Uterus (tissue), 2 donors: Measurements from ENCODE around the gene FBRS.
"Not testable (repeated sequence)": the region's sequence is repeated elsewhere in the genome, so short reads cannot be mapped to it uniquely, and the experiment has no call there.

Experiments
- POLR2A ChIP-seq, 2 donors: fragments of 450-650 bp; IDR thresholded peaks; one replicate each; pipeline ENCODE4 v1.6.1; 2016; ENCODE audit warnings: antibody characterized with exemption in 2 of 2, mild to moderate bottlenecking in 1 of 2, moderate library complexity in 1 of 2
- TF ChIP-seq, protein P1 (sequence below), 4 experiments: fragments of 200-600 bp in 2 of 4; fragments of 450-650 bp in 2 of 4; sonication (generic) in 2 of 4; IDR thresholded peaks; one replicate each; pipeline ENCODE4 v1.5.1; 2016 to 2019; ENCODE audit warnings: antibody characterized with exemption in 4 of 4, mild to moderate bottlenecking in 2 of 4, moderate library complexity in 1 of 4

GRCh38 chr16:30696646-30697045 is 38.4 kb downstream of the FBRS start:
- not testable (repeated sequence) for TF ChIP-seq POLR2A (IDR thresholded peaks at IDR 0.05)
- TF ChIP-seq, protein P1, sequence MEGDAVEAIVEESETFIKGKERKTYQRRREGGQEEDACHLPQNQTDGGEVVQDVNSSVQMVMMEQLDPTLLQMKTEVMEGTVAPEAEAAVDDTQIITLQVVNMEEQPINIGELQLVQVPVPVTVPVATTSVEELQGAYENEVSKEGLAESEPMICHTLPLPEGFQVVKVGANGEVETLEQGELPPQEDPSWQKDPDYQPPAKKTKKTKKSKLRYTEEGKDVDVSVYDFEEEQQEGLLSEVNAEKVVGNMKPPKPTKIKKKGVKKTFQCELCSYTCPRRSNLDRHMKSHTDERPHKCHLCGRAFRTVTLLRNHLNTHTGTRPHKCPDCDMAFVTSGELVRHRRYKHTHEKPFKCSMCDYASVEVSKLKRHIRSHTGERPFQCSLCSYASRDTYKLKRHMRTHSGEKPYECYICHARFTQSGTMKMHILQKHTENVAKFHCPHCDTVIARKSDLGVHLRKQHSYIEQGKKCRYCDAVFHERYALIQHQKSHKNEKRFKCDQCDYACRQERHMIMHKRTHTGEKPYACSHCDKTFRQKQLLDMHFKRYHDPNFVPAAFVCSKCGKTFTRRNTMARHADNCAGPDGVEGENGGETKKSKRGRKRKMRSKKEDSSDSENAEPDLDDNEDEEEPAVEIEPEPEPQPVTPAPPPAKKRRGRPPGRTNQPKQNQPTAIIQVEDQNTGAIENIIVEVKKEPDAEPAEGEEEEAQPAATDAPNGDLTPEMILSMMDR (IDR thresholded peaks at IDR 0.05), result not testable (repeated sequence)
